Measurements from ENCODE around the gene SC5D. TPM values are rescaled to one million over a fixed set of nuclear protein-coding genes. Genes with fewer than 3 reads are reported as not detected.

Gene SC5D
- total RNA-seq, 1 donor from 2014 or later: 40.4 TPM

- Mint-ChIP-seq H3K27me3 (peaks cover 46% of the 10 kb centered on the region), H3K4me1 (no peaks in the 10 kb centered on the region), H3K27ac (no peak overlapping the region), H3K36me3 (ENCODE audit: low read depth) (no peaks in the 10 kb centered on the region), H3K4me3 (no peak overlapping the region), H3K9me3 (no peaks in the 10 kb centered on the region)
- CTCF ChIA-PET: no interaction called here
- no peak for TF ChIP-seq CTCF (IDR thresholded peaks at IDR 0.05)
- DNase-seq: no peak
- no peak for ATAC-seq (ENCODE audit: low read depth)
- intact Hi-C loops (cut with micrococcal nuclease): no loop called here
- POLR2A ChIA-PET: no interaction called here
These were observed 22.4 kb upstream of the SC5D start for GRCh38 chr11:121270001-121270678.

GRCh38 chr11:121274332-121274991 lies 18.1 kb upstream of the SC5D start:
- no peaks in the 10 kb centered on the region for H3K36me3 Mint-ChIP-seq (ENCODE audit: low read depth)
- ATAC-seq (ENCODE audit: low read depth): no peak
- H3K4me1 Mint-ChIP-seq: no peaks in the 10 kb centered on the region
- H3K27me3 Mint-ChIP-seq: peaks cover 19% of the 10 kb centered on the region
- intact Hi-C loops (cut with micrococcal nuclease): no loop called here
- H3K27ac Mint-ChIP-seq: no peak overlapping the region
- no peak overlapping the region for H3K4me3 Mint-ChIP-seq
- TF ChIP-seq CTCF (IDR thresholded peaks at IDR 0.05): no peak
- DNase-seq: no peak
- POLR2A ChIA-PET: no interaction called here
- H3K9me3 Mint-ChIP-seq: no peaks in the 10 kb centered on the region
- CTCF ChIA-PET: no interaction called here

- TF ChIP-seq CTCF (IDR thresholded peaks at IDR 0.05): no peak
- ATAC-seq (ENCODE audit: low read depth) (no peak), DNase-seq (no peak)
- intact Hi-C loops (cut with micrococcal nuclease): no loop called here
- Mint-ChIP-seq H3K36me3 (ENCODE audit: low read depth) (no peaks in the 10 kb centered on the region), H3K4me3 (no peak overlapping the region), H3K27ac (no peak overlapping the region), H3K9me3 (no peaks in the 10 kb centered on the region), H3K4me1 (peaks cover 8% of the 10 kb centered on the region), H3K27me3 (peaks cover 14% of the 10 kb centered on the region)
- POLR2A ChIA-PET: no interaction called here
- CTCF ChIA-PET: no interaction called here
These were observed 10.9 kb upstream of the SC5D start for GRCh38 chr11:121281698-121282097.

- no peak overlapping the region for H3K4me3 Mint-ChIP-seq
These were observed 10.2 kb upstream of the SC5D start for GRCh38 chr11:121282386-121282785.

More at GRCh38 chr11:121282386-121282785, 10.2 kb upstream of the SC5D start:
- Mint-ChIP-seq H3K27ac (no peak overlapping the region), H3K4me1 (peaks cover 8% of the 10 kb centered on the region), H3K27me3 (peaks cover 14% of the 10 kb centered on the region), H3K9me3 (no peaks in the 10 kb centered on the region), H3K36me3 (ENCODE audit: low read depth) (no peaks in the 10 kb centered on the region)
- intact Hi-C loops (cut with micrococcal nuclease): no loop called here
- CTCF ChIA-PET: no interaction called here
- no peak for ATAC-seq (ENCODE audit: low read depth)
- DNase-seq: no peak
- no peak for TF ChIP-seq CTCF (IDR thresholded peaks at IDR 0.05)
- POLR2A ChIA-PET: no interaction called here
